Aorta (tissue), 5 donors: Measurements from ENCODE around the gene SAG. TPM values are rescaled to one million over a fixed set of nuclear protein-coding genes. Genes with fewer than 3 reads are reported as not detected.

Experiments used
- ATAC-seq: fragments of 200-7000 bp; cut with Tn5 transposase; one replicate; pipeline ENCODE4 v1.9.1; 2022; ENCODE audit warnings: moderate library complexity; ENCODE audit not compliant: low FRiP score
- DNase-seq, 2 donors: peaks; one replicate each; pipeline ENCODE4 v3.0.0-alpha.2; 2020
- H3K27ac ChIP-seq, 2 donors: one replicate each; pipeline ENCODE4 v1.5.1; 2013; ENCODE audit warnings: low read length in 2 of 2, mild to moderate bottlenecking in 2 of 2, moderate library complexity in 2 of 2, control low read depth in 1 of 2, inconsistent platforms in 1 of 2, low read depth in 1 of 2
- H3K27me3 ChIP-seq, 2 donors: one replicate each; pipeline ENCODE4 v1.6.1; 2013; ENCODE audit warnings: control low read depth in 1 of 2, low read length in 1 of 2, mild to moderate bottlenecking in 1 of 2, moderate library complexity in 1 of 2; ENCODE audit not compliant: insufficient read depth in 2 of 2, control insufficient read depth in 1 of 2
- H3K36me3 ChIP-seq, 2 donors: one replicate each; pipeline ENCODE4 v1.6.1; 2013; ENCODE audit warnings: control low read depth in 1 of 2, low read length in 1 of 2, mild to moderate bottlenecking in 1 of 2; ENCODE audit not compliant: insufficient read depth in 2 of 2, control insufficient read depth in 1 of 2
- H3K4me1 ChIP-seq, 2 donors: one replicate each; pipeline ENCODE4 v1.6.1; 2013; ENCODE audit warnings: low read length in 2 of 2, control low read depth in 1 of 2, mild to moderate bottlenecking in 1 of 2, moderate library complexity in 1 of 2; ENCODE audit not compliant: insufficient read depth in 2 of 2, control insufficient read depth in 1 of 2
- H3K4me3 ChIP-seq, 2 donors: one replicate each; pipeline ENCODE4 v1.5.1; 2013; ENCODE audit warnings: low read length in 2 of 2, control low read depth in 1 of 2, mild to moderate bottlenecking in 1 of 2
- H3K9me3 ChIP-seq: one replicate; pipeline ENCODE4 v1.6.1; 2013; ENCODE audit warnings: mild to moderate bottlenecking, low read length; ENCODE audit not compliant: control insufficient read depth
- WGBS, 2 donors: extraction: QIAGEN DNeasy Blood & Tissue Kit; methylation state at CpG; one replicate each; pipeline ENCODE4 v1.1.7; 2013; 5-methylcytosine and 5-hydroxymethylcytosine counted together
- intact Hi-C, 2 donors: fragments of 100-400 bp; cut with DNase I; formaldehyde crosslinking; loops; one replicate each; pipeline versions ENCODE4 v1.14.2 to v1.15.0; 2022
- polyA plus RNA-seq, 2 donors: library from polyadenylated mRNA; stranded (reverse); fragments of 200-250 nt; gene quantifications; one replicate each; pipeline ENCODE4 v1.2.3, GENCODE V29; 2013
- total RNA-seq, 2 donors: library from RNA; stranded (reverse); fragmentation: NEBNext Ultra II Directional; extraction: Animal tissue kit (Norgen Biotek cat#: 25700); gene quantifications; one replicate each; pipeline ENCODE4 v1.2.1, GENCODE V29; 2021
- donor health status: healthy with polysubstance abuse.
- donor health status: Bipolar disorder and iron deficiency.
- donor health status: DM: no; HTN: no; CAD: no.
- donor health status: DM: no; HTN: no; CAD: no.
- donor health status: DM: yes; HTN: yes; CAD: no.

SAG gene
- total and polyA plus RNA-seq, 4 donors: not detected

DNA sequence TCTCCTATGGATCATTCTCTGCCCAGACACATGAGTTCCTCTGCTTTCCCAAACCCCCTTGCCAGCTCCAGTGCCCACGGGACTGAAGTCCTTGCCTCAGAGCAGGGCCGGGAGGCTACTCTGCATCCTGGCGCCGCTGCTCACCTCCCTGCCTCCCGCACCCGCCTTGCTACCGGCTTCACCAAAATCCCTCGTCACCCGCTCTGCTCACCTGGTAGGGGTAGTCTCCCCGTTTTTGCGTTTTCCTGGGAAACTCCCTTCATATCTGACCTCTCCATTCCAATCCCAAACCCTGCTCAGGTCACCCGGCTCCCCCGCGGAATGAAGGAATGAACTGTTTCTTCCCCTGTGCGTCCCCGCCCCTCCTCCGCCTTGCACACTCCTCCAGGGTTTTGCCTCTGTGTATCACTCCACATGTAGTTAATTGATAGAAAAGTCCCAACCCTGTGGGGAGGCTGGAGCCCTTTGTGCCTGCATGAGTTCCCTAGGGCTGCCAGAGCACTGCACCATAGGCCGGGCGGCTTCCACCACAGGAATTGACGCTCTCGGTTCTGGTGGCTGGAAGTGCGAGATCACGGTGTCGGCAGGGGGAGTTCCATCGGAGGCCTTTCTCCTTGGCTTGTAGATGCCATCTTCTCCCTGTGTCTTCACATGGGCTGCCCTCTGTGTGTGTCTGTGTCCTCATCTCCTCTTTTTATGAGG, 44.7 kb downstream of the SAG start:
- intact Hi-C loops: loop anchor here in 1 of 2 donors (5.0 kb wide), 2 partner anchors 35 to 90 kb away; no protein-coding TSS in a partner anchor
- WGBS, 2 donors: 96 to 97% methylated on average over 25 of the region's 25 CpGs
- no peaks in the 10 kb centered on the region for H3K36me3 ChIP-seq
- no peaks in the 10 kb centered on the region for H3K9me3 ChIP-seq
- no peak for ATAC-seq
- no peak overlapping the region for H3K4me3 ChIP-seq
- H3K27ac ChIP-seq: no peak overlapping the region
- no peak for DNase-seq
- no peaks in the 10 kb centered on the region for H3K4me1 ChIP-seq
- no peaks in the 10 kb centered on the region for H3K27me3 ChIP-seq

GRCh38 chr2:233353101-233353768, 45.6 kb downstream of the SAG start:
- Histone ChIP-seq H3K27me3 (no peaks in the 10 kb centered on the region), H3K4me3 (no peak overlapping the region), H3K4me1 (no peaks in the 10 kb centered on the region), H3K27ac (no peak overlapping the region), H3K36me3 (no peaks in the 10 kb centered on the region), H3K9me3 (no peaks in the 10 kb centered on the region)
- ATAC-seq (no peak), DNase-seq (no peak)
- WGBS, 2 donors: 86 to 88% methylated on average over 22 of the region's 22 CpGs
- intact Hi-C loops: loop anchor here in 1 of 2 donors (5.0 kb wide), 2 partner anchors 34 to 89 kb away; no protein-coding TSS in a partner anchor

- Histone ChIP-seq H3K27me3 (no peaks in the 10 kb centered on the region), H3K4me3 (peak within 1 kb of the TSS; percentile 99), H3K27ac (no peak within 1 kb of the TSS), H3K4me1 (no peaks in the 10 kb centered on the region), H3K36me3 (no peaks in the 10 kb centered on the region), H3K9me3 (no peaks in the 10 kb centered on the region)
- intact Hi-C loops: loop anchor here (2.0 to 5.0 kb wide), 3 partner anchors 33 to 89 kb away; no protein-coding TSS in a partner anchor
- peak; percentile 92 for ATAC-seq
- peak; percentile 66 to 90 for DNase-seq
- WGBS, 2 donors: 5 to 10% methylated on average over 29 to 56 of the region's 56 CpGs
Observed at GRCh38 chr2:233353769-233354499, 46.3 kb downstream of the SAG start, which contains the start of gene DGKD. Gene DGKD (plus strand): TSS chr2:233354494. CDS start chr2:233354519, 25 bp downstream.

GRCh38 chr2:233354500-233354924, 46.9 kb downstream of the SAG start:
- peak overlapping the region; percentile 99 for H3K4me3 ChIP-seq
- H3K4me1 ChIP-seq: no peaks in the 10 kb centered on the region
- H3K9me3 ChIP-seq: no peaks in the 10 kb centered on the region
- H3K36me3 ChIP-seq: no peaks in the 10 kb centered on the region
- WGBS, 2 donors: 0% methylated on average over 29 to 77 of the region's 77 CpGs
- DNase-seq (peak in 1 of 2 donors; percentile 63), ATAC-seq (no peak)
- intact Hi-C loops: loop anchor here (2.0 to 5.0 kb wide), 3 partner anchors 33 to 88 kb away; no protein-coding TSS in a partner anchor
- no peaks in the 10 kb centered on the region for H3K27me3 ChIP-seq
- no peak overlapping the region for H3K27ac ChIP-seq

- 1% methylated on average over 38 to 46 of the region's 46 CpGs for WGBS, 2 donors
- Histone ChIP-seq H3K27ac (no peak overlapping the region), H3K27me3 (no peaks in the 10 kb centered on the region), H3K4me1 (no peaks in the 10 kb centered on the region), H3K9me3 (no peaks in the 10 kb centered on the region), H3K36me3 (no peaks in the 10 kb centered on the region), H3K4me3 (peak overlapping the region; percentile 99)
- intact Hi-C loops: loop anchor here (2.0 to 5.0 kb wide), 3 partner anchors 32 to 88 kb away; no protein-coding TSS in a partner anchor
- peak in 1 of 2 donors; percentile 66 for DNase-seq
- ATAC-seq: no peak
Observed at GRCh38 chr2:233354971-233355574, 47.5 kb downstream of the SAG start.

DNA sequence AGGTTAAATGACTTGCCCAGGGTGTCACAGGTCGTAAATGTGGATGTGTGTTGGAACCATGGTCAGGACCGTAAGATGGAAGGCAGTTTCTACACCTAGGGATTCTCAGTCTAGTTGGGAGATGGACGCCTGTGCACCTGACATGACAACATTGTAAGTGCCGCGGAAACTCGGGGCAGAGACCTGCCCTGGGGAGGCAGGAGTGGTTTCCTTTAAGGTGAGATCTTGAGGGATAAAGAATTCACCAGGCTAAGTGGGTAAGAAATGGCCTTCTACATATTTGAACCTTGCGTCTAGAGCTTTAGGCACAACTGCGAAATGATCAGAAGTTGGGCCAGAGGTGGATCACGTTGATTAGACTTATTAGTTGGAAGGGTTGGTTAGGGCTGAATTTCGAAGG, 48.3 kb downstream of the SAG start:
- Histone ChIP-seq H3K27ac (no peak overlapping the region), H3K4me1 (no peaks in the 10 kb centered on the region), H3K4me3 (no peak overlapping the region), H3K27me3 (no peaks in the 10 kb centered on the region), H3K36me3 (no peaks in the 10 kb centered on the region), H3K9me3 (no peaks in the 10 kb centered on the region)
- intact Hi-C loops: loop anchor here in 1 of 2 donors (2.0 kb wide), 1 partner anchor 87 kb away; no protein-coding TSS in a partner anchor
- ATAC-seq: no peak
- 93 to 94% methylated on average over 10 of the region's 10 CpGs for WGBS, 2 donors
- no peak for DNase-seq

GRCh38 chr2:233356546-233357308, 49.1 kb downstream of the SAG start:
- intact Hi-C loops: no loop called here
- Histone ChIP-seq H3K27me3 (no peaks in the 10 kb centered on the region), H3K27ac (no peak overlapping the region), H3K4me1 (no peaks in the 10 kb centered on the region), H3K9me3 (no peaks in the 10 kb centered on the region), H3K4me3 (no peak overlapping the region), H3K36me3 (no peaks in the 10 kb centered on the region)
- 55 to 64% methylated on average over 4 of the region's 4 CpGs for WGBS, 2 donors
- DNase-seq (no peak), ATAC-seq (no peak)
